HG02885 (cell line): Measurements from ENCODE around the gene NHLRC4.
"Not testable (repeated sequence)": the region's sequence is repeated elsewhere in the genome, so short reads cannot be mapped to it uniquely, and the experiment has no call there.

Experiments
- ATAC-seq: cut with Tn5 transposase; IDR thresholded peaks from one replicate; pipeline ENCODE4 v1.9.1; 2021; ENCODE audit warnings: mild to moderate bottlenecking; ENCODE audit not compliant: unreplicated experiment, poor library complexity

Gene NHLRC4

DNA sequence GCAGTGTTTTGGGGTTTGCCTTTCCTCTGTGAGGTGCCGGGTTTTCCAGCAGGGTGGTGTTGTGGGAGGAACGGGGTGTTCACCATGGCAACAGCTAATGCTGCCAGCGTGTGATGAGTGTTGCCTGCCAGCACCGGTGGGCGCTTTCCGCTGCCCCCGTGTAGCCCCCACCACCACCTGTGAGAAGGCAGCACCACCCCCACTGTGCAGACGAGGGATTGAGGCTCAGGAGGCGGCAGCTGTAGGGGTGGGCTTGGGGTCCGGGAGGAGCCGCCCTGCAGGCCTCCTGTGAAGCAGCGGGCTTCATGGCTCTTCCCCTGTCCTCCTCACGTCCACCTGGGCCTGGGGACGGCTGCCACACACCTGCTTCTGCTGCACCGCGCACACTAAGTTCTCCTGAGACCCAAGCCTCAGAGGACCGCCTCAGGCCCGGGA lies 28.3 kb downstream of the NHLRC4 start:
- no peak for ATAC-seq

DNA sequence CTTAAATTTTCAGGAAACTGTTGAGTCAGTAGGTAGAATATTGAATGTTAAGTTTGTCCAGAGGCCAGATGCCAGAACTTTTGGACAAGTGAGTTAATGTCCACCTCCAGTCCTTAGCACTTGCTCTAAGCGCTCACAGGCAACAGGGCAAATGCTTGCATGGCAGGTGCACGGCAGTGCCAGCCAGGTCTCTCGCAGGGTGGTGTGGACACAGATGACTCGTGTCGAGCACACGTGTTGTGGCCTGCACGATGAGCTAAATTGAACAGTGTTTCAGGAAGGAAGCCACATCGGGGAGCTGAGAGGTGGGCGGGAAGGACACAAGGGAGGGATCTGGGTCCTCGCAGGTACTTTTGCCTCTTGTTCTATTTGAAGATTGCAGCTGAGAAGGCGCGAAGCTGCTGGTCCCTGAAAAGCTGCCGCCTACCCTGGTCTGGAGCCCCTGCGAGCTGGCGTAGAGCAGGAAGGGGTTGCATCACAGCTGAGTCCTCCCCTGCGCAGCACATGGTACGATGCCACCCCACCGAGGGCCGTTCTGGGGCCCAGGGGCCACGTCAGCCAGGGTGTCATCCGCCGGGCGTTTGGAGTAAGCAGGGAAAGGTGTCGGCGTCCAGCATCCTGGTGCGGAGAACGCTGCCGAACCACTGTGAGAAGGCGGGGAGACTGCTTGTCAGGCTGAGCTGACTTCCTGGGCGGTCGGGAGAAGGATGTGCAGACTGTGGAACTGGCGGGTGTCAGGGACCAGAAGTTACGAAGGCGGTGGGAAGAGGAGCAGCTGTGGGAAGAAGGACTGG lies 29.3 kb downstream of the NHLRC4 start:
- ATAC-seq: no peak

DNA sequence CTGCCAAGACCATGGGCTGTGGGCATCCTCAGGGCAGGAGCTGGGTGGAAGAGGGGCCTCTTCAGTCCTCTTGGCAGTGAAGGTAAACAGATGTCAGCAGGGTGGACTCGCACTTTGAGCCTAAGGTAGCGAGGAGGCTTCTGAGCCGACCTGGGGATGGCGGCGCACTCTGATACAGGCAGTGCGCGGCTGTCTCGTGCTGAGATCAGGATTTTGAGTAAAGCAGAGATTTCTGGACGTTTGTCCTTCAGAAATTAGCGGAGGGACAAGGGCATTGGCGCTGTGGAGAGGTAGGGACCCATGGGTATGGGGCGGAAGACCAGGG lies 29.9 kb downstream of the NHLRC4 start:
- no peak for ATAC-seq

DNA sequence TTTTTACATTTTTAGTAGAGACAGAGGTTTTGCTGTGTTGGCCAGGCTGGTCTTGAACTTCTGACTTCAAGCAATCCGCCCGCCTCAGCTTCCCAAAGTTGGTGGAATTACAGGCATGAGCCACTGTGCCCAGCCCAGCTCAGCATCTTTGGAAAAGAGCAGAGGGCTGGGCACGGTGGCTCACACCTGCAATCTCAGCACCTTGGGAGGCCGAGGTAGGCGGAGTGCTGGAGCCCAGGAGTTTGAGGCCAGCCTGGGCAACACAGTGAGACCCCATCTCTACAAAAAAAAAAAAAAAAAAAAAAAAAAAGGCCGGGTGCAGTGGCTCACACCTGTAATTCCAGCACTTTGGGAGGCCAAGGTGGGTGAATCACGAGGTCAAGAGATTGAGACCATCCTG lies 30.9 kb downstream of the NHLRC4 start:
- ATAC-seq: not testable (repeated sequence)

DNA sequence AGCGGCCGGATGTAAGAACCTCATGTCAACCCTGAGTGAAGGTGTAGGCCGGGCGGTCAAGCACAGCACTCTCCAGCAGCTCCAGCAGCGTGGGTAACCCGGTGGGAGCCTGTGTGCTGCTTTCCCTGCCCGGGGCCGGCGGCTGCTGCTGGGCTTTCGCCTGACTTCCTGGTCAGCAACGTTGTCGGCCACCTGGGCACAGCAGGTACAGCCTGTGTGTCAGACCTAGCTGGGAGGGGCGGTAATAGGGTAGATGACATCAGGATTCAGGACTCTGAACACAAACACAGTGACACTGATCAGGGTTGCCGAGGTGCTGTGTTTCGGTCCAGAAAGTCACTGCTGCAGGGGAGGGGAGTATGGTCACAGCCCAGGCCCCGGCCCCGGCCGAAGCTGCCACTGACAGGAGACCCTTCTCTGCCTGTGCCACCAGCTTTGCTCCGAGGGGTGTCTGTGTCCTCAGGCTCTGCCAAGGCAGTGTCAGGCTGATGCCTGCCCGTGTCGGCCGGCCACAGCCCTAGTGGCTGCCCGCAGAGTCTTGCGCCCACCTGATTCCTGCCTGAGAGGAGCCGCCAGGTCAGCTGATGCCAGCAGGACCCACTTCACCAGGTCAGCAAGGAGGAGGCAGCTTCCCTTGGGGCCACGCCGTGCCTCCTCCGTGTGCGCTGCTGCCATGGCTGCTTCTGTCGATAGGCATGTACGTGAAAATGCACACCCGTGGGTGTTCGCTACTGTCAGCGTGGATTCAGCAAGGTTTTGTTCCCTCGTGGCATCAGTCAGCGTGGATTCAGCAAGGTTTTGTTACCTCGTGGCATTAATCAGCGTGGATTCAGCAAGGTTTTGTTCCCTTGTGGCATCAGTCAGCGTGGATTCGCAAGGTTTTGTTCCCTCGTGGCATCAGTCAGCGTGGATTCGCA lies 32.3 kb downstream of the NHLRC4 start:
- ATAC-seq: no peak

DNA sequence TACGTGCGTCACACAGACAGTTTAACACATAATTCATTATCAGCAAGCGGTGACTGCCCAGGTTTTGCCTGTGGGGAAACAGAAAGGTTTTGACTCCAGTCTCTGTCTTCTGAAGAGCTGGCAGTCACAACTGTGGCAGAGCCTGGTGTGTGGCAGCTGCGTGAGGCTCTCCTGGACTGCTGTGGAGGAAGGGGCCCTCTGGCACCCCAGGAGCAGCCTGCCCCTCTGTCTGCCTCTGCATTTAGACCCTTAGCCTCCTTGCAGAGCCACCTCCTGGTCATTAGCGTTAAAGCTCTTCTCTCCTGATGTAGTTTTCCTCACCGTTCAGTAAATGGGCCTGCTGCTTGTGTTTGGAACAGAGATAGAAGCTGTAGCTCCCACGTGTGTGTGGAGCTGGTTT lies 34.0 kb downstream of the NHLRC4 start:
- ATAC-seq: no peak

DNA sequence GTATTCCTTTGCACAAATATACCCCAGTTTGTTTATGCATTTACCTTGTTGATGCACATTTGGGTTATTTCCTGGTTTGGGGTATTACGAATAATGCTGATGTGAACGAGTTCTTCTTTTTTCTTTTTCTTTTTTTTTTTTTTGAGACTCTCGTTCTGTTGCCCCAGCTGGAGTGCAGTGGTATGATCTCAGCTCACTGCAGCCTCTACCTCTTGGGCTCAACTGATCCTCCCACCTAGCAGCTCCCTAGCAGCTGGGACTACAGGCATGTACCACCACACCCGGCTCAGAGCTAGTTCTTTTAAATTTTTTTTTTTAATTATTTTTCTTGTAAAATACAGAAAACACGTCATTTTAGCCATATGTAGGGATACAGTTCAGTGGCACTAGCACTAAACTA lies 37.1 kb downstream of the NHLRC4 start:
- ATAC-seq: no peak

DNA sequence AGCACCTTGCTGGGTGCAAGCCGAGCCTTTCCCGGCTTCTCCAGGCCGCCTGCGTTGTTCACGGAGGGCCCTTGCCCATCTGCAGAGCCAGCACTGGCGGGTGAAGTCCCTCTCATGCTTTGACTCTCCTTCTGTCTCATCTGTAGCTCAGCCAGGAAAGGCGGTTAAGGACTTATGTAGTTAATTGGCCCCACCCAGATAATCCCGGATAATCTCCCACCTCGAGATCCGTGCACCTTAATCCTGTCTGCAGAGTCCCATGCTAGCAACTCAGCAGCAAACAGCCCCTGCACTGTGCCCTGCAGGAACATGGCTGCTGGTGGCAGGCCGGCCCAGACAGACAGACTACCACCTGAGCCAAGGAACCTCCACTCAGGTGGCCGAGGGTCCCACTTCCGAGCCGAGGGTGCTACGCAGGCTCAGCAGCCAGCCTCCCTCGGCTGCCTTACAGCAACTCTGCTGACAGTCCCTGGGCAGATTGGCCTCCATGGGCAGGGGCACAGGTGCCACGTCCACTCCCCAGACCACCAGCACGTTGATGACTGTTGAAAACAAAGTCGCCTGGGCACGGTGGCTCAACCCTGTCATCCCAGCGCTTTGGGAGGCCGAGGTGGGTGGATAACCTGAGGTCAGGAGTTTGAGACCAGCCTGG lies 40.0 kb downstream of the NHLRC4 start:
- no peak for ATAC-seq

DNA sequence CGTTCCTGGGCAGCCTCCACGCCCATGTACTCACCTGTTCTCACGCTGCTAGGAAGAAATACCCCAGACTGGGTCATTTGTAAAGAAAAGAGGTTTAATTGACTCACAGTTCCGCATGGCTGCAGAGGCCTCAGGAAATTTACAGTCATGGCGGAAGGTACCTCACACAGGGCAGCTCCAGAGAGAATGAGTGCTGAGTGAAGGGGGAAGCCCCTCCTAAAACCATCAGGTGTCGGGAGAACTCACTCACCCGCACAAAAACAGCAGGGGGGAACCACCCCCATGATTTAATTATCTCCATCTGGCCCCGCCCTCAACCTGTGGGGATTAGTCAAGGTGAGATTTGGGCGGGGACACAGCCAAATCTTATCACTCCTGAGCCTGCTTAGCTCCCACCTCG lies 41.2 kb downstream of the NHLRC4 start:
- ATAC-seq: no peak

DNA sequence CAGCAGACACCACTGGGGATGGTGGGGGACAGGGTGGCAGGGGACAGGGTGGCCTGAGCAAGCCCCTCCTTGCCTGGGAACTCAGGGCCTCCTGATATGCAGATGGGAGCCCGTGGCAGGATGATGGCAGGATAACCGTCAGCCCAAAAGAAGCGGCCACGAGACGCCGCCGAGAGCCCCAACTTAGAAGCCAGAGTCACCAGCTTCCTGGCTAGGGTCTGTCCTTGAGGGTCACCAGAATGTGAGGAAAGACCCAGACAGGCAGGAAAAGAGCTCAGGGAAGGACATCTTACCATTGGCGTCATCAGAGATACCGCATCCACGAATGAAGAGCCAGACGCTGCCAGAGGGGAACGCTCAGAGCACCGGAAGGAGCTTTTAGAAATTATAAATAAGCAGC lies 42.5 kb downstream of the NHLRC4 start:
- no peak for ATAC-seq

DNA sequence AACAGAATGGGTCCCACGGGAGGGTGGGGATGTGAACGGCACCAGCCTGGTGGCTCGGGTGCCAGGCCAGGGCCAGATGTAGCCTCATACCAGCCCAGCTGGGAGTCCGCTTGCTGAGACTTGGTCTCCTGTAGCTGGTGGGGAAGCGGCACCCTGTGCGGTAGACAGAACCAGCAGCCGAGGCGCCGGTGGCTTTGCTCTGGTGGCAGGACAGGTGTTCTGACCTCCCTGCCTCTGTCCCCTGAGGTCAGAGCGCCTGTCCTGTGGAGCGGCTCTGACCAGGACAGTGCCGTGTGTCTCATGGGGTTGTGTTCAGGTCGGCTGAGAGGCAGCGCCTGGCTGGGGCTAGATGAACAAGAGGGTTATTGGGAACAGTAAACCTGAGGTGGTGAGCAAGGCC lies 43.2 kb downstream of the NHLRC4 start:
- no peak for ATAC-seq

DNA sequence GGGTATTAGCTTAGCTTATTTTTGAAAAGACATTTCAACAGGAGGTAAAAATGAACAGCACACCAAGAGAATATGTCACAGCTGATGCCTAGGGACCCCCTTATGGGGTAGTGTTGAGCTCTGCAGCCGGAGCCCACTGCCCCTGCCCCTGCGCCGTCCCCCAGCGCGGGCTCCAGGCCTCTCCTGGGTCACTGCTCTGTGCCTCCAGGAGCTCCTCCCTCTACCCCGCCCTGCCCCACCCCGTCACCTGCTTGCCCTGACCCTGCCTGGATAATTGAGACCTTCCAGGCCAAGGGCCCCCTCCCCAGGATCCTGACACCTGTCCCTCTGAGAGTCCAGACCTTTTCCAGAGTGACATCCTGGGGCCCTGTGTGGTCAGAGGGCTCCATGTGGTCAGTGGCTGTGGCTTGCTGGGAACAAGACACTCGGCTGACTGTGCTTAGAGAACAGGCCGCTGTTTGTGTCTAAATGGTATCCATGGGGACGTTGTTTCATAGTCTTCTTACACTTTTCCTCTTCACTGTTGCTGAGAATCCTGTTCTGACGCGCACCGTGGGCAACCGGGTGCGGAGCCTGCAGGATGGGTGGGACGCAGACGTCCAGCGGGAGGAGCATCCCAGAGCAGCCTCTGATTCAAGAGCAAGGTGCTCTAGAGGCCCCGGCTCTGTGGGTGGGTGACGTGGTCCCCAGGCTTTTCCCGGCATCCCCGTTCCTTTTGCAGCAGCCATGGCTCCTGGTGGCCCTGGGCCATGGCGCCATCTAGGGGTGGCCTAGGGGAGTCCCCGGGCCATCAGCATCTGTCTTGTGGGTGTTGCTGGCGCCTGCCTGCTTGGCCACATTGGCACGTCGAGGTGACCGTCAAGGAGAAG lies 43.9 kb downstream of the NHLRC4 start:
- no peak for ATAC-seq

DNA sequence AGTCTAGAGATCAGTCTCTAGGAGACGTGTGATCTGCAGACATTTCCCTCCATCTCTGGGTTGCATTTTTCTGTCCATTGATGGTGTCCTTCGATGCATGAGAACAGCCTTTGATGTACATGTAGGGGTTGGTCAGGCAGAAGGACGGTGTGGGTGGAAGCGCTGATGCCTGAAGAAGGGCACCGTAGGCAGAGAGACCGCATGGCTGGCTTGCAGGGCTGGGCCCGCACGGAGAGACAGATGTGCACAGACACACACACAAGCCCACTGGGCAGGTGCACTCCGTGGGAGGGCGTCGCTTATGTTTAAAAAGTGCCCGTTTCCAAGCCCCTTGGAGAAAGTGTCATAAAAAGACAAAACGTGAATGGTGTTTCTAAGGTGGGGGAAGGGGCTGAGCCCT lies 48.3 kb downstream of the NHLRC4 start:
- no peak for ATAC-seq

DNA sequence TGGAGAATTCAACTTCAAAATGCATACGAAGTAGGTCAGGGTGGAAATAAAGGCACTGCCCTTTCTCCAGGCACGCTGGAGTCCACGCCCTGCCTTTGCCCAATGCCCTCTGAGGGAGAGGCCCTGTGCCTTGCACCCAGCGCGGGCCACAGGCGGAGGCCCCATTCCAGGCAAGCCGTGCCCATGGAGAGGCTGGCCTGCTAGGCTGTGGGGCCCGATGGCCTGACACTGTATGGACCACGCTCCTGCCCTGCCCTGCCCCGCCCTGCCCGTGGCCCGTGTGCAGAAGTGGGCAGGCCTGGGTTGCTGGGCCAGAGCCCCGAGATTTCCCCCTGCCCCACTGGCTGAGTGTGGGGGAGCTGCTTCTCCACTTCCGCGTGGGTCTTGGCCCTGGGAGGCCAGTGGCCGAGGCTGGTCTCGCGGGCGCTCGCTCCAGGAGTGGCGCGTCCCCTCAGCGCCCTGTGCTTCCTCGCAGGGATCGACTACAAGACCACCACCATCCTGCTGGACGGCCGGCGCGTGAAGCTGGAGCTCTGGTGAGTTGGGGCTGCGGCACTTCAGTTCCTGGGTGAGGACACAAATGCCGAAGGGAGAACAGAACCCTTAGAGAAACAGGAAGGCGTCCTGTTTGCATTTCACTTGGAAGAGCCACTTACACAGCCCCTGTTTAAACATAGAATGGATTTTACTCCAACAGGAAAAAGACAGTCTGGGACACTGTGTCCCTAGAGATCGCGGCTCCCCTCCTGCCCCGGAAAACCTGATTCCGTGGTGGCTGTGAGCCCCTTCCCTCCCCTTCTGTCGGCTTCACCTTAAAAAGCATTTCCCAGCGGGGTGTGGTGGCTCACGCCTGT lies 50.2 kb downstream of the NHLRC4 start:
- ATAC-seq: no peak

DNA sequence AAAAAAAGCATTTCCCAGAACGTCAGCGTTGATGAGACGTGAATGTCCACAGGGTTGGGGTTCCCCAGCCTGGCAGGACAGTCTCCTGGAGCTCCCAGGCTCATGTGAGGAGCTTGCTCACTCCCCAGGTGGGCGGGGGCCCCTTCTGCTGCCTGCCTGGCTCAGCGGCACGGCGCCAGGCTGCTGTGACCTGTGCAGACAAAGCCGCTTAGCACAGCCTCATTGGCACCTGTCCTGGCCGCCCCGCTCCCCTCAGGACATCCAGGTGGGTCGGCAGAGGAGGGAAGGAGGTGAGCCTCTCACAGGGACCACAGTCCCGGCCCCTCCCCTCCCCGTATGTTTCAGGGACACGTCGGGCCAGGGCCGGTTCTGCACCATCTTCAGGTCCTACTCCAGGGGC lies 51.0 kb downstream of the NHLRC4 start:
- no peak for ATAC-seq
